SK-N-SH (cell line): ENCODE results near the gene ZCCHC7. TPM values are rescaled to one million over a fixed set of nuclear protein-coding genes. Genes with fewer than 3 reads are reported as not detected.

Experiments used
- CTCF ChIA-PET: fragments of 300-600, 350-600 bp; formaldehyde crosslinking; extraction: SDS; loops from one replicate; lab custom pipeline; 2021; lab: Yijun Ruan, JAX
- POLR2A ChIA-PET: fragments of 350-600 bp; sonication (Branson Sonifier 250); formaldehyde crosslinking; extraction: SDS; loops from one replicate; lab custom pipeline; 2020; ENCODE audit warnings: antibody characterized with exemption, inconsistent platforms; lab: Yijun Ruan, JAX
- DNase-seq: peaks from one replicate; pipeline ENCODE4 v3.0.0; 2012
- H2AFZ ChIP-seq: fragments of 200-600 bp; sonication (generic); 2 replicates; pipeline ENCODE4 v1.8.1; 2016; ENCODE audit warnings: antibody characterized with exemption, mild to moderate bottlenecking, low read depth
- H3F3A ChIP-seq: fragments of 200-600 bp; sonication (generic); replicated peaks from 2 replicates; pipeline ENCODE3; 2016; ENCODE audit warnings: antibody characterized with exemption, mild to moderate bottlenecking; ENCODE audit not compliant: insufficient read depth
- H3K27ac ChIP-seq, 2 experiments: fragments of 200-500 bp in 1 of 2; fragments of 200-600 bp in 1 of 2; sonication (Bioruptor generic) in 1 of 2; sonication (generic), shearing (Covaris generic) in 1 of 2; 2 replicates each; pipeline versions ENCODE4 v1.5.1 to v1.6.1; 2014 to 2016; ENCODE audit warnings: low read depth in 2 of 2, inconsistent platforms in 1 of 2, low read length in 1 of 2, mild to moderate bottlenecking in 1 of 2, mixed read lengths in 1 of 2
- H3K27me3 ChIP-seq: fragments of 200-600 bp; sonication (generic), shearing (Covaris generic); 2 replicates; pipeline ENCODE4 v1.6.1; 2016; ENCODE audit warnings: mixed run types; ENCODE audit not compliant: insufficient read depth
- H3K36me3 ChIP-seq, 2 experiments: fragments of 200-500 bp in 1 of 2; fragments of 200-600 bp in 1 of 2; sonication (Bioruptor generic) in 1 of 2; sonication (generic) in 1 of 2; replicated peaks in 1 of 2; 2 replicates each; pipeline versions ENCODE3 to v1.5.1; 2014 to 2016; ENCODE audit warnings: low read length in 1 of 2, mild to moderate bottlenecking in 1 of 2; ENCODE audit not compliant: insufficient read depth in 2 of 2, control insufficient read depth in 1 of 2
- H3K4me1 ChIP-seq, 2 experiments: fragments of 200-500 bp in 1 of 2; fragments of 200-600 bp in 1 of 2; sonication (Bioruptor generic) in 1 of 2; sonication (generic), shearing (Covaris generic) in 1 of 2; 2 replicates each; pipeline versions ENCODE4 v1.5.1 to v1.6.1; 2014 to 2016; ENCODE audit warnings: low read depth in 1 of 2, low read length in 1 of 2, mixed run types in 1 of 2; ENCODE audit not compliant: insufficient read depth in 2 of 2, control insufficient read depth in 1 of 2
- H3K4me2 ChIP-seq: fragments of 200-600 bp; sonication (generic), shearing (Covaris generic); 2 replicates; pipeline ENCODE4 v1.6.1; 2017; ENCODE audit warnings: mixed run types
- H3K4me3 ChIP-seq, 2 experiments: fragments of 200-500 bp in 1 of 2; fragments of 200-600 bp in 1 of 2; sonication (Bioruptor generic) in 1 of 2; sonication (generic), shearing (Covaris generic) in 1 of 2; 2 replicates each; pipeline versions ENCODE4 v1.5.1 to v1.8.1; 2014 to 2016; ENCODE audit warnings: low read depth in 2 of 2, inconsistent platforms in 1 of 2, low read length in 1 of 2, mild to moderate bottlenecking in 1 of 2, mixed read lengths in 1 of 2, moderate library complexity in 1 of 2
- H3K79me2 ChIP-seq: fragments of 200-600 bp; sonication (generic); 2 replicates; pipeline ENCODE4 v1.8.1; 2017; ENCODE audit warnings: mild to moderate bottlenecking; ENCODE audit not compliant: insufficient read depth
- H3K9ac ChIP-seq: fragments of 200-600 bp; sonication (generic); 2 replicates; pipeline ENCODE4 v1.6.1; 2017; ENCODE audit warnings: mixed run types
- H3K9me2 ChIP-seq: fragments of 200-600 bp; sonication (generic); 2 replicates; pipeline ENCODE4 v1.6.1; 2017; ENCODE audit warnings: mixed run types
- H3K9me3 ChIP-seq: fragments of 200-600 bp; sonication (generic); 2 replicates; pipeline ENCODE4 v1.6.1; 2017; ENCODE audit warnings: mixed run types, mild to moderate bottlenecking, moderate library complexity
- H4K20me1 ChIP-seq: fragments of 200-600 bp; sonication (generic); 2 replicates; pipeline ENCODE4 v1.6.1; 2017; ENCODE audit warnings: mild to moderate bottlenecking, mixed run types; ENCODE audit not compliant: insufficient read depth
- FOXJ3 ChIP-seq: sonication (generic); formaldehyde crosslinking; IDR thresholded peaks from 2 replicates; pipeline ENCODE4 v1.5.1; 2020; ENCODE audit warnings: mild to moderate bottlenecking, missing genetic modification reagents
- GABPA ChIP-seq: IDR thresholded peaks from 2 replicates; pipeline ENCODE4 v1.4.0; 2012; ENCODE audit warnings: low read depth, mild to moderate bottlenecking
- GATA2 ChIP-seq: sonication (generic); formaldehyde crosslinking; IDR thresholded peaks from 2 replicates; pipeline ENCODE4 v1.5.0; 2020; ENCODE audit warnings: mild to moderate bottlenecking, missing genetic modification reagents
- NFIC ChIP-seq: IDR thresholded peaks from 2 replicates; pipeline ENCODE4 v1.4.0; 2012; ENCODE audit warnings: borderline replicate concordance
- POLR2AphosphoS5 ChIP-seq: IDR thresholded peaks from 2 replicates; pipeline ENCODE4 v1.6.1; 2012; ENCODE audit warnings: low read depth, low read length
- RAD21 ChIP-seq: IDR thresholded peaks from 2 replicates; pipeline ENCODE4 v1.6.1; 2012; ENCODE audit warnings: mild to moderate bottlenecking, low read length
- RFX5 ChIP-seq: IDR thresholded peaks from 2 replicates; pipeline ENCODE4 v1.6.1; 2012; ENCODE audit warnings: mild to moderate bottlenecking, improper control_type of control experiment, low read length
- RXRA ChIP-seq: IDR thresholded peaks from 2 replicates; pipeline ENCODE4 v1.4.0; 2012; ENCODE audit warnings: low read depth, mild to moderate bottlenecking, borderline replicate concordance
- SIN3A ChIP-seq: IDR thresholded peaks from 2 replicates; pipeline ENCODE4 v1.6.1; 2012; ENCODE audit warnings: low read depth, mild to moderate bottlenecking, low read length, moderate library complexity, borderline replicate concordance
- SMC3 ChIP-seq: IDR thresholded peaks from 2 replicates; pipeline ENCODE4 v1.6.1; 2012; ENCODE audit warnings: low read depth, low read length, improper control_type of control experiment
- TCF12 ChIP-seq: IDR thresholded peaks from 2 replicates; pipeline ENCODE4 v1.4.0; 2012
- TEAD4 ChIP-seq: IDR thresholded peaks from 2 replicates; pipeline ENCODE4 v1.4.0; 2012; ENCODE audit warnings: mild to moderate bottlenecking, borderline replicate concordance; ENCODE audit not compliant: insufficient read depth
- YY1 ChIP-seq: IDR thresholded peaks from 2 replicates; pipeline ENCODE4 v1.4.0; 2012; ENCODE audit warnings: low read depth, mild to moderate bottlenecking
- WGBS: methylation state at CpG from one replicate; pipeline ENCODE4 v1.1.6; 2017; ENCODE audit warnings: low lambda C conversion rate; 5-methylcytosine and 5-hydroxymethylcytosine counted together
- polyA plus RNA-seq, 3 experiments: library from polyadenylated mRNA; depleted of rRNA; stranded (reverse); fragments of >200 nt; gene quantifications; 2 replicates each; pipeline ENCODE4 v1.2.3, GENCODE V29; 2012
- TF ChIP-seq, protein P1 (sequence below): IDR thresholded peaks from 2 replicates; pipeline ENCODE4; 2012
- TF ChIP-seq, protein P2 (sequence below): IDR thresholded peaks from 2 replicates; pipeline ENCODE4 v1.4.0; 2012; ENCODE audit warnings: low read depth
- TF ChIP-seq, protein P3 (sequence below): IDR thresholded peaks from 2 replicates; pipeline ENCODE4 v1.4.0; 2012; ENCODE audit warnings: low read depth, borderline replicate concordance
- TF ChIP-seq, protein P4 (sequence below): fragments of 200-600 bp; sonication (generic); IDR thresholded peaks from 2 replicates; pipeline ENCODE4 v1.6.1; 2017; ENCODE audit warnings: antibody characterized with exemption, mild to moderate bottlenecking, moderate library complexity

Gene ZCCHC7
- polyA plus RNA-seq, 1 of the 3 experiments (the other 2 are of a cell fraction) = 12.6 TPM

DNA sequence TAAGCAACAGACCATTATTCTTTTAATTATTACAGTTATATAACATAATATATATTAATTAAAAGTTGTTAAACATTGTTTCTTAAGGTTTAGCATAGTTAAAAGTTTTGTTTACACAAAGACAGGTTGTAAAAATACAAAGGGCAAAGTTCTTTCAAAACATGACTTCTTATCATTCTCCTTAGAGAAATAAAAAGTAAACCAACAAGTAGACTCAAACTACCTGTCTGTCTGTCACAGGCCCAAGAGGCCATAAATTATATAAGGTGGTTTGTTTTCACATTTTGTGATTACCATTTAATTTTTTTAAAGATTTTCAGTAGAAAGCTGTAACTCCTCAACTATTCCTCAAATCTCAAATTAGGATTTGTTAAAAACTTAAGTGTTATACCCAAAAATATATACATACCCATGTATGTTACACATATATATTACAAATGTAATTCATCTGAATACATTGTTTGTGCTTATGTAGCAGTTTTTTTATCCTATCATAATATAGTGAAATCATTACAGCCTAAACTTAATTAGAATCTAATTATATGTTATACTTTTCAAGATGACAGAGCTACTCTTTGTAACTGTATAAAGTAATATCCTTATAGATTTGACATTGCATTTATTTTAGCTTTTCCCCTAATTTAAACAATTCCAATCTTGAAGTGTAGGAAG is 208.3 kb downstream of the ZCCHC7 start (continued):
- TF ChIP-seq SIN3A = no peak
- TF ChIP-seq TCF12 = no peak
- TF ChIP-seq RAD21 = no peak
- TF ChIP-seq RXRA = no peak
- TF ChIP-seq GATA2 = no peak
- TF ChIP-seq POLR2AphosphoS5 = no peak
- TF ChIP-seq, protein P1, sequence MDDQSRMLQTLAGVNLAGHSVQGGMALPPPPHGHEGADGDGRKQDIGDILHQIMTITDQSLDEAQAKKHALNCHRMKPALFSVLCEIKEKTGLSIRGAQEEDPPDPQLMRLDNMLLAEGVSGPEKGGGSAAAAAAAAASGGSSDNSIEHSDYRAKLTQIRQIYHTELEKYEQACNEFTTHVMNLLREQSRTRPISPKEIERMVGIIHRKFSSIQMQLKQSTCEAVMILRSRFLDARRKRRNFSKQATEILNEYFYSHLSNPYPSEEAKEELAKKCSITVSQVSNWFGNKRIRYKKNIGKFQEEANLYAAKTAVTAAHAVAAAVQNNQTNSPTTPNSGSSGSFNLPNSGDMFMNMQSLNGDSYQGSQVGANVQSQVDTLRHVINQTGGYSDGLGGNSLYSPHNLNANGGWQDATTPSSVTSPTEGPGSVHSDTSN = no peak
- no peak for TF ChIP-seq NFIC
- TF ChIP-seq GABPA = no peak
- TF ChIP-seq RFX5 = no peak
- TF ChIP-seq, protein P2, sequence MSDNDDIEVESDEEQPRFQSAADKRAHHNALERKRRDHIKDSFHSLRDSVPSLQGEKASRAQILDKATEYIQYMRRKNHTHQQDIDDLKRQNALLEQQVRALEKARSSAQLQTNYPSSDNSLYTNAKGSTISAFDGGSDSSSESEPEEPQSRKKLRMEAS = no peak

DNA sequence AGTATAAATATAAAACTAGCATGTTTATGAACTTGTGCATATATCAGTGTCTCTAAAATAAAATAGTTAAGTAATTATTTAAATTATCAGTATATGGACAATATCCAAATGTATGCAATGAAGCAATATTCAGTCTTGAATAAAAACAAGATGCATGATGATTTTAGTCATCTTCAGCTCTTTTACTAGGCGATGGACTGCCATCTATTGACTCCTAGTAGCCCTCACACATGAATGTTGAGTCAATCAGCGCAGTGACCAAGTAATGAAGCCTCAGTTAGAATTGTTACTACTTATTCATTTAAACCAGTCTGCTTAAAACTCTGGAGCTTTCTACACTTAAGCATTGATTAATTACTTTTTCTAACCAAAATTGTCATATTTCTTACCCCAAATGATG is 209.2 kb downstream of the ZCCHC7 start:
- 81% methylated on average over 2 of the region's 2 CpGs for WGBS
- DNase-seq = peak; percentile 9
- no peak overlapping the region for H3K9ac ChIP-seq
- CTCF ChIA-PET = interaction anchor here (0.8 to 2.2 kb wide), 21 partner anchors 8 to 468 kb away, joined by 3 to 22 read pairs (median 4); no protein-coding TSS in a partner anchor
- no peaks in the 10 kb centered on the region for H4K20me1 ChIP-seq
- no peak overlapping the region for H3K27ac ChIP-seq
- H3K4me2 ChIP-seq = no peak overlapping the region
- no peaks in the 10 kb centered on the region for H3K9me3 ChIP-seq
- no peak for TF ChIP-seq YY1
- no peak for TF ChIP-seq TEAD4
- TF ChIP-seq, protein P3, sequence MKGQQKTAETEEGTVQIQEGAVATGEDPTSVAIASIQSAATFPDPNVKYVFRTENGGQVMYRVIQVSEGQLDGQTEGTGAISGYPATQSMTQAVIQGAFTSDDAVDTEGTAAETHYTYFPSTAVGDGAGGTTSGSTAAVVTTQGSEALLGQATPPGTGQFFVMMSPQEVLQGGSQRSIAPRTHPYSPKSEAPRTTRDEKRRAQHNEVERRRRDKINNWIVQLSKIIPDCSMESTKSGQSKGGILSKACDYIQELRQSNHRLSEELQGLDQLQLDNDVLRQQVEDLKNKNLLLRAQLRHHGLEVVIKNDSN = no peak
- TF ChIP-seq SMC3 = peak; percentile 33
- TF ChIP-seq, protein P4, sequence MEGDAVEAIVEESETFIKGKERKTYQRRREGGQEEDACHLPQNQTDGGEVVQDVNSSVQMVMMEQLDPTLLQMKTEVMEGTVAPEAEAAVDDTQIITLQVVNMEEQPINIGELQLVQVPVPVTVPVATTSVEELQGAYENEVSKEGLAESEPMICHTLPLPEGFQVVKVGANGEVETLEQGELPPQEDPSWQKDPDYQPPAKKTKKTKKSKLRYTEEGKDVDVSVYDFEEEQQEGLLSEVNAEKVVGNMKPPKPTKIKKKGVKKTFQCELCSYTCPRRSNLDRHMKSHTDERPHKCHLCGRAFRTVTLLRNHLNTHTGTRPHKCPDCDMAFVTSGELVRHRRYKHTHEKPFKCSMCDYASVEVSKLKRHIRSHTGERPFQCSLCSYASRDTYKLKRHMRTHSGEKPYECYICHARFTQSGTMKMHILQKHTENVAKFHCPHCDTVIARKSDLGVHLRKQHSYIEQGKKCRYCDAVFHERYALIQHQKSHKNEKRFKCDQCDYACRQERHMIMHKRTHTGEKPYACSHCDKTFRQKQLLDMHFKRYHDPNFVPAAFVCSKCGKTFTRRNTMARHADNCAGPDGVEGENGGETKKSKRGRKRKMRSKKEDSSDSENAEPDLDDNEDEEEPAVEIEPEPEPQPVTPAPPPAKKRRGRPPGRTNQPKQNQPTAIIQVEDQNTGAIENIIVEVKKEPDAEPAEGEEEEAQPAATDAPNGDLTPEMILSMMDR = peak; percentile 61
- TF ChIP-seq FOXJ3 (CRISPR knock-in tag) = no peak
- peak; percentile 71 for TF ChIP-seq RAD21
- TF ChIP-seq, protein P2 = no peak
- TF ChIP-seq, all 33 proteins: peak for 3
- H3K4me1 ChIP-seq = peaks cover 6 to 10% of the 10 kb centered on the region in 2 experiments; a peak in 3 of 4 replicates
- no peaks in the 10 kb centered on the region for H3K79me2 ChIP-seq
- no peak overlapping the region for H2AFZ ChIP-seq
- H3K36me3 ChIP-seq = peaks cover 0 to 4% of the 10 kb centered on the region in 2 experiments
- no peaks in the 10 kb centered on the region for H3K27me3 ChIP-seq
- H3K4me3 ChIP-seq = no peak overlapping the region
- no peaks in the 10 kb centered on the region for H3K9me2 ChIP-seq
- H3F3A ChIP-seq = no peaks in the 10 kb centered on the region
- POLR2A ChIA-PET = no interaction called here
